HepG2 (cell line): ENCODE data around the gene SSNA1. TPM values are rescaled to one million over a fixed set of nuclear protein-coding genes. Genes with fewer than 3 reads are reported as not detected.

Experiments
- ATAC-seq: fragments of 200-7000 bp; cut with Tn5 transposase; 3 replicates; pipeline ENCODE4 v1.9.1; 2020; ENCODE audit warnings: mild to moderate bottlenecking, moderate library complexity
- BruUV-seq: library from RNA; stranded (reverse); fragments of 400-500 nt; replicated peaks from 2 replicates; lab custom pipeline; 2021; lab: Mats Ljungman, UMichigan
- CTCF ChIA-PET: fragments of 300-600 bp; formaldehyde crosslinking; extraction: SDS; loops from one replicate; lab custom pipeline; 2021; ENCODE audit warnings: low total read pairs, inconsistent platforms, low intra/inter-chr PET ratio; lab: Yijun Ruan, JAX
- POLR2A ChIA-PET: fragments of 350-600 bp; sonication (Branson Sonifier 250); formaldehyde crosslinking; loops from one replicate; lab custom pipeline; 2020; ENCODE audit warnings: antibody characterized with exemption, inconsistent platforms; lab: Yijun Ruan, JAX
- DNase-seq: peaks from one replicate; pipeline ENCODE4 v3.0.0-alpha.2; 2015; ENCODE audit warnings: low spot score
- FAIRE-seq: peaks from 3 replicates; lab custom pipeline; 2011; peaks lifted over from hg19 to GRCh38; lab: Jason Lieb, UNC
- H2AFZ ChIP-seq: one replicate; pipeline ENCODE4 v1.6.1; 2011; ENCODE audit warnings: low read length, inconsistent platforms
- H3K27ac ChIP-seq: fragments of 300-600 bp; 3 replicates; pipeline ENCODE4 v1.8.0; 2011; ENCODE audit warnings: mixed run types, mild to moderate bottlenecking, mixed read lengths, low read length, inconsistent platforms; ENCODE audit not compliant: insufficient read depth; ENCODE audit errors: extremely low read length
- H3K27me3 ChIP-seq, 2 experiments: fragments of 200-600 bp in 1 of 2; 2 replicates in 1 of 2; 3 replicates in 1 of 2; pipeline versions ENCODE4 v1.6.0 to v1.8.0; 2011; ENCODE audit warnings: low read length in 2 of 2, mild to moderate bottlenecking in 2 of 2, moderate library complexity in 2 of 2, inconsistent platforms in 1 of 2; ENCODE audit not compliant: insufficient read depth in 2 of 2, control insufficient read depth in 1 of 2
- H3K36me3 ChIP-seq, 2 experiments: fragments of 200-600 bp in 1 of 2; replicated peaks in 1 of 2; 2 replicates in 1 of 2; 3 replicates in 1 of 2; pipeline versions ENCODE4 v1.5.1 to v1.8.0; 2011; ENCODE audit warnings: low read length in 2 of 2, inconsistent platforms in 1 of 2; ENCODE audit not compliant: insufficient read depth in 2 of 2, control insufficient read depth in 1 of 2
- H3K4me1 ChIP-seq: 2 replicates; pipeline ENCODE4 v1.5.1; 2012; ENCODE audit warnings: low read length, inconsistent platforms; ENCODE audit not compliant: insufficient read depth
- H3K4me2 ChIP-seq: 2 replicates; pipeline ENCODE4 v1.6.0; 2011; ENCODE audit warnings: low read depth, low read length, inconsistent platforms
- H3K4me3 ChIP-seq, 3 experiments: fragments of 200-600 bp in 1 of 3; sonication (generic), shearing (Covaris generic) in 1 of 3; replicated peaks in 1 of 3; 2 replicates each; pipeline ENCODE4 v1.5.1; 2011 to 2016; ENCODE audit warnings: low read length in 3 of 3, inconsistent platforms in 2 of 3, low read depth in 2 of 3, mild to moderate bottlenecking in 2 of 3, control low read depth in 1 of 3, mixed read lengths in 1 of 3; ENCODE audit not compliant: insufficient read depth in 1 of 3
- H3K79me2 ChIP-seq: one replicate; pipeline ENCODE4 v1.6.1; 2011; ENCODE audit warnings: low read length, inconsistent platforms; ENCODE audit not compliant: insufficient read depth
- H3K9ac ChIP-seq: 2 replicates; pipeline ENCODE4 v1.6.0; 2011; ENCODE audit warnings: mild to moderate bottlenecking, low read depth, low read length, inconsistent platforms; ENCODE audit not compliant: insufficient read depth
- H3K9me3 ChIP-seq: 2 replicates; pipeline ENCODE4 v1.5.1; 2012; ENCODE audit warnings: mild to moderate bottlenecking, low read length
- H4K20me1 ChIP-seq: 2 replicates; pipeline ENCODE4 v1.6.0; 2011; ENCODE audit warnings: inconsistent platforms, mild to moderate bottlenecking, low read length, moderate library complexity; ENCODE audit not compliant: insufficient read depth
- ARID2 ChIP-seq: sonication (generic); formaldehyde crosslinking; IDR thresholded peaks from 2 replicates; pipeline ENCODE4 v1.8.1; 2022; ENCODE audit warnings: mild to moderate bottlenecking, missing genetic modification reagents, borderline replicate concordance
- ARID3A ChIP-seq: IDR thresholded peaks from 2 replicates; pipeline ENCODE4 v1.6.1; 2012; ENCODE audit warnings: low read depth, low read length, improper control_type of control experiment
- CBX5 ChIP-seq: sonication (generic); formaldehyde crosslinking; IDR thresholded peaks from 2 replicates; pipeline ENCODE4 v1.4.0; 2020; ENCODE audit warnings: missing genetic modification reagents, borderline replicate concordance
- FLYWCH1 ChIP-seq: sonication (generic); formaldehyde crosslinking; IDR thresholded peaks from 2 replicates; pipeline ENCODE4 v1.8.1; 2023; ENCODE audit warnings: mild to moderate bottlenecking, missing genetic modification reagents
- MXI1 ChIP-seq: IDR thresholded peaks from 3 replicates; pipeline ENCODE4 v1.6.1; 2012; ENCODE audit warnings: low read depth, low read length, inconsistent platforms, borderline replicate concordance
- NFATC3 ChIP-seq: sonication (generic); formaldehyde crosslinking; IDR thresholded peaks from 2 replicates; pipeline ENCODE4 v1.5.1; 2020; ENCODE audit warnings: mild to moderate bottlenecking, missing genetic modification reagents
- NFE2L2 ChIP-seq: fragments of 150-350 bp; IDR thresholded peaks from 2 replicates; pipeline ENCODE4 v1.6.1; 2014; ENCODE audit warnings: low read length
- NFRKB ChIP-seq: fragments of 450-650 bp; IDR thresholded peaks from 2 replicates; pipeline ENCODE4 v1.6.1; 2017
- RBFOX2 ChIP-seq: fragments of 200-400 bp; formaldehyde crosslinking; IDR thresholded peaks from 2 replicates; pipeline ENCODE4 v1.6.1; 2017; ENCODE audit warnings: low read depth, mild to moderate bottlenecking, low read length
- TMF1 ChIP-seq: sonication (generic); formaldehyde crosslinking; IDR thresholded peaks from 2 replicates; pipeline ENCODE4 v1.8.1; 2022; ENCODE audit warnings: low read depth, missing genetic modification reagents
- ZFP1 ChIP-seq: IDR thresholded peaks from 2 replicates; pipeline ENCODE4 v1.6.1; 2016
- ZNF136 ChIP-seq: sonication (generic); formaldehyde crosslinking; IDR thresholded peaks from 2 replicates; pipeline ENCODE4 v1.8.1; 2022; ENCODE audit warnings: low read depth, mild to moderate bottlenecking, moderate library complexity, missing genetic modification reagents
- ZNF180 ChIP-seq: sonication (generic); formaldehyde crosslinking; IDR thresholded peaks from 2 replicates; pipeline ENCODE4 v1.4.0; 2020; ENCODE audit warnings: low read depth, missing genetic modification reagents, borderline replicate concordance
- ZNF619 ChIP-seq: sonication (generic); formaldehyde crosslinking; IDR thresholded peaks from 2 replicates; pipeline ENCODE4 v1.4.0; 2020; ENCODE audit warnings: mild to moderate bottlenecking, missing genetic modification reagents
- ZNF768 ChIP-seq: sonication (generic); formaldehyde crosslinking; IDR thresholded peaks from 2 replicates; pipeline ENCODE4 v1.4.0; 2020; ENCODE audit warnings: missing genetic modification reagents
- WGBS: methylation state at CpG from one replicate; pipeline ENCODE4 v1.1.6; 2017; ENCODE audit warnings: low lambda C conversion rate; 5-methylcytosine and 5-hydroxymethylcytosine counted together
- in situ Hi-C: cut with HindIII; loops from 2 replicates; pipeline ENCODE4 v1.10.0; 2017; ENCODE audit warnings: low pct_unique_long_range_greater_than_20kb; ENCODE audit not compliant: extremely low pct_ligation_motif_present
- intact Hi-C: fragments of 100-400 bp; cut with micrococcal nuclease; formaldehyde crosslinking; loops from one replicate; pipeline ENCODE4 v1.10.0; 2022; ENCODE audit not compliant: unreplicated experiment
- polyA plus RNA-seq, 8 experiments: library from polyadenylated mRNA; depleted of rRNA in 3 of 8; stranded (reverse) in 7 of 8; unstranded in 1 of 8; fragments of >200 nt; fragmentation: Illumina TruSeq in 4 of 8; extraction: Trizol in 4 of 8; gene quantifications; 2 replicates each; pipeline versions ENCODE4 v1.2.1 to v1.2.3, GENCODE V29; 2011 to 2016; ENCODE audit warnings: low read depth in 4 of 8, missing spikeins in 1 of 8, mixed read lengths in 1 of 8; ENCODE audit not compliant: insufficient read depth in 1 of 8
- total RNA-seq, 5 experiments: library from RNA; depleted of rRNA; stranded (reverse); fragments of >200 nt; fragmentation: Illumina TruSeq; extraction: Trizol; gene quantifications; 2 replicates each; pipeline ENCODE4 v1.2.3, GENCODE V29; 2016; ENCODE audit warnings: low read depth in 1 of 5
- TF ChIP-seq, protein P1 (sequence below): sonication (generic); formaldehyde crosslinking; IDR thresholded peaks from 2 replicates; pipeline ENCODE4 v1.4.0; 2020; ENCODE audit warnings: missing genetic modification reagents
- TF ChIP-seq, protein P2 (sequence below): sonication (generic); formaldehyde crosslinking; IDR thresholded peaks from 2 replicates; pipeline ENCODE4 v1.8.1; 2023; ENCODE audit warnings: mild to moderate bottlenecking, inconsistent platforms, moderate library complexity, missing genetic modification reagents, borderline replicate concordance

Gene SSNA1
- total and polyA plus RNA-seq, 2 of the 13 experiments (the other 11 are each of a cell fraction or from before 2014, with no cell fraction given) = 35.9 to 49.4 TPM

- intact Hi-C loops (loop anchor here (10.0 kb wide), 1 partner anchor 64 kb away; the partner anchor contains the start of gene DPP7), in situ Hi-C loops (no loop called here)
- no peaks in the 10 kb centered on the region for H3K4me1 ChIP-seq
- no peaks in the 10 kb centered on the region for H3K79me2 ChIP-seq
- no peak overlapping the region for H2AFZ ChIP-seq
- no peaks in the 10 kb centered on the region for H4K20me1 ChIP-seq
- BruUV-seq = no TSS peak
- 92% methylated on average over 11 of the region's 19 CpGs for WGBS
- H3K27me3 ChIP-seq = no peaks in the 10 kb centered on the region
- H3K4me2 ChIP-seq = no peak overlapping the region
- DNase-seq (no peak), ATAC-seq (no peak), FAIRE-seq (no peak)
- H3K9me3 ChIP-seq = no peaks in the 10 kb centered on the region
- ChIA-PET CTCF (no interaction called here), POLR2A (no interaction called here)
- H3K9ac ChIP-seq = no peak overlapping the region
- peaks cover 22 to 25% of the 10 kb centered on the region in 2 experiments; a peak in 4 of 5 replicates for H3K36me3 ChIP-seq
- H3K27ac ChIP-seq = no peak overlapping the region
- no peak overlapping the region for H3K4me3 ChIP-seq
- TF ChIP-seq NFRKB = no peak
- TF ChIP-seq, protein P1, sequence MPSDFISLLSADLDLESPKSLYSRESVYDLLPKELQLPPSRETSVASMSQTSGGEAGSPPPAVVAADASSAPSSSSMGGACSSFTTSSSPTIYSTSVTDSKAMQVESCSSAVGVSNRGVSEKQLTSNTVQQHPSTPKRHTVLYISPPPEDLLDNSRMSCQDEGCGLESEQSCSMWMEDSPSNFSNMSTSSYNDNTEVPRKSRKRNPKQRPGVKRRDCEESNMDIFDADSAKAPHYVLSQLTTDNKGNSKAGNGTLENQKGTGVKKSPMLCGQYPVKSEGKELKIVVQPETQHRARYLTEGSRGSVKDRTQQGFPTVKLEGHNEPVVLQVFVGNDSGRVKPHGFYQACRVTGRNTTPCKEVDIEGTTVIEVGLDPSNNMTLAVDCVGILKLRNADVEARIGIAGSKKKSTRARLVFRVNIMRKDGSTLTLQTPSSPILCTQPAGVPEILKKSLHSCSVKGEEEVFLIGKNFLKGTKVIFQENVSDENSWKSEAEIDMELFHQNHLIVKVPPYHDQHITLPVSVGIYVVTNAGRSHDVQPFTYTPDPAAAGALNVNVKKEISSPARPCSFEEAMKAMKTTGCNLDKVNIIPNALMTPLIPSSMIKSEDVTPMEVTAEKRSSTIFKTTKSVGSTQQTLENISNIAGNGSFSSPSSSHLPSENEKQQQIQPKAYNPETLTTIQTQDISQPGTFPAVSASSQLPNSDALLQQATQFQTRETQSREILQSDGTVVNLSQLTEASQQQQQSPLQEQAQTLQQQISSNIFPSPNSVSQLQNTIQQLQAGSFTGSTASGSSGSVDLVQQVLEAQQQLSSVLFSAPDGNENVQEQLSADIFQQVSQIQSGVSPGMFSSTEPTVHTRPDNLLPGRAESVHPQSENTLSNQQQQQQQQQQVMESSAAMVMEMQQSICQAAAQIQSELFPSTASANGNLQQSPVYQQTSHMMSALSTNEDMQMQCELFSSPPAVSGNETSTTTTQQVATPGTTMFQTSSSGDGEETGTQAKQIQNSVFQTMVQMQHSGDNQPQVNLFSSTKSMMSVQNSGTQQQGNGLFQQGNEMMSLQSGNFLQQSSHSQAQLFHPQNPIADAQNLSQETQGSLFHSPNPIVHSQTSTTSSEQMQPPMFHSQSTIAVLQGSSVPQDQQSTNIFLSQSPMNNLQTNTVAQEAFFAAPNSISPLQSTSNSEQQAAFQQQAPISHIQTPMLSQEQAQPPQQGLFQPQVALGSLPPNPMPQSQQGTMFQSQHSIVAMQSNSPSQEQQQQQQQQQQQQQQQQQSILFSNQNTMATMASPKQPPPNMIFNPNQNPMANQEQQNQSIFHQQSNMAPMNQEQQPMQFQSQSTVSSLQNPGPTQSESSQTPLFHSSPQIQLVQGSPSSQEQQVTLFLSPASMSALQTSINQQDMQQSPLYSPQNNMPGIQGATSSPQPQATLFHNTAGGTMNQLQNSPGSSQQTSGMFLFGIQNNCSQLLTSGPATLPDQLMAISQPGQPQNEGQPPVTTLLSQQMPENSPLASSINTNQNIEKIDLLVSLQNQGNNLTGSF (CRISPR knock-in tag) = no peak
- TF ChIP-seq NFATC3 (CRISPR knock-in tag) = no peak
- TF ChIP-seq ARID3A = no peak
- no peak for TF ChIP-seq ZNF136 (CRISPR knock-in tag)
- TF ChIP-seq ZNF768 (CRISPR knock-in tag) = no peak
- TF ChIP-seq ARID2 = no peak
- TF ChIP-seq ZFP1 (CRISPR knock-in tag) = no peak
- TF ChIP-seq RBFOX2 = no peak
- TF ChIP-seq CBX5 (CRISPR knock-in tag) = no peak
- TF ChIP-seq ZNF180 (CRISPR knock-in tag) = no peak
- no peak for TF ChIP-seq ZNF619 (CRISPR knock-in tag)
- TF ChIP-seq FLYWCH1 (CRISPR knock-in tag) = no peak
- TF ChIP-seq NFE2L2 = no peak
- TF ChIP-seq, protein P2, sequence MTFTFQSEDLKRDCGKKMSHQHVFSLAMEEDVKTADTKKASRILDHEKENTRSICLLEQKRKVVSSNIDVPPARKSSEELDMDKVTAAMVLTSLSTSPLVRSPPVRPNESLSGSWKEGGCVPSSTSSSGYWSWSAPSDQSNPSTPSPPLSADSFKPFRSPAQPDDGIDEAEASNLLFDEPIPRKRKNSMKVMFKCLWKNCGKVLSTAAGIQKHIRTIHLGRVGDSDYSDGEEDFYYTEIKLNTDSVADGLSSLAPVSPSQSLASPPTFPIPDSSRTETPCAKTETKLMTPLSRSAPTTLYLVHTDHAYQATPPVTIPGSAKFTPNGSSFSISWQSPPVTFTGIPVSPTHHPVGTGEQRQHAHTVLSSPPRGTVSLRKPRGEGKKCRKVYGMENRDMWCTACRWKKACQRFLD = no peak
- TF ChIP-seq TMF1 (CRISPR knock-in tag) = no peak
- no peak for TF ChIP-seq MXI1
These were observed 9.4 kb upstream of the SSNA1 start for GRCh38 chr9:137178939-137179630.
